Central memory CD8-positive, alpha-beta T cell (primary cell): ENCODE results near the gene PTPDC1.

Experiments used
- ATAC-seq: fragments of 150-1000 bp; cut with Tn5 transposase; replicated peaks from 2 replicates; pipeline ENCODE4 v1.10.0; 2022; ENCODE audit warnings: mild to moderate bottlenecking, moderate FRiP score, moderate number of reproducible peaks; ENCODE audit not compliant: poor library complexity, severe bottlenecking; ENCODE audit errors: extremely low read depth
- DNase-seq, 2 donors: peaks; one replicate each; pipeline ENCODE4 v3.0.0; 2021; ENCODE audit warnings: low spot score in 2 of 2
- H3K27ac Mint-ChIP-seq: one replicate; pipeline ENCODE4 v1.8.0; 2022; ENCODE audit warnings: low read depth, mild to moderate bottlenecking, moderate library complexity, mixed read lengths
- H3K27me3 Mint-ChIP-seq: one replicate; pipeline ENCODE4 v1.8.0; 2022; ENCODE audit warnings: mixed read lengths
- H3K36me3 Mint-ChIP-seq: one replicate; pipeline ENCODE4 v1.8.0; 2022; ENCODE audit warnings: mild to moderate bottlenecking, moderate library complexity, mixed read lengths; ENCODE audit not compliant: insufficient read depth
- H3K4me1 Mint-ChIP-seq: one replicate; pipeline ENCODE4 v1.8.0; 2022; ENCODE audit warnings: mixed read lengths
- H3K4me3 Mint-ChIP-seq: one replicate; pipeline ENCODE4 v1.8.0; 2022; ENCODE audit warnings: mild to moderate bottlenecking, moderate library complexity, mixed read lengths
- H3K9me3 Mint-ChIP-seq: one replicate; pipeline ENCODE4 v1.8.0; 2022; ENCODE audit warnings: mixed read lengths

The PTPDC1 gene

DNA sequence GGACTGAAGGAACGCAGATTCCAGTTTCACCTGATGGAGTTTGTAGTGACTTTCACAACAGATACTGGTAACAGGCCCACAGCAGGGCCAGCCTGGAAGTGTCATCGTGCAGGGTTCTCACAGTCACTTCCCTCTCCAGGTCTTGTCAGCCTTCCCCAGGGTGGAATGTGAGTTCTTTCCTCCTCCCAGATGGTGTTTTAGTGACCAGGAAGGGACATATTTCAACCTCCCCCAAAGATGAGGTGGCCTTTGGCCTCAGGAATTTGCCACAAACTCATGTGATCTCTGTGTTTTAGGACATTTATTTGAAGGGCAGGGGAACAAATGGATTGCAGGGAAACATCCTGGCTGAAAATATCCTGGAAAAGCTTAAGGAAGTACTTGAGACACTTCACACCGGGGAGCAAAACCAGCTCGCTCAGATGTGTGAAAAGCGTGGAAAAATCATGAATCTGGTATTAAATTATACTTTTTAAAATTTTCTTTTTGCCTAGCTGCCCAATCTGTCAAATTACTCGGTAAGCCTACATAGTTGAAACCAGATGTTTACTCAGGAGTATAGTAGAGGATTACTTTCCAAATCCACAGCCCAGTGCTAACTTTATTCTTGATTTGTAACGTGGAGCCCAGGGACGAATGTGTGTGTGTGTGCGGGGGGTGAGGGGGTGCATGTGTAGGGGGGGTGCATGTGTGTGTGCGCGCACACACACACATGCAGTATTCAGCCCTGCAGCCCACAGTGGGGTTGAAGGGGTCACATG lies 66.8 kb downstream of the PTPDC1 start:
- no peaks in the 10 kb centered on the region for H3K4me1 Mint-ChIP-seq
- ATAC-seq: no peak
- H3K27me3 Mint-ChIP-seq: no peaks in the 10 kb centered on the region
- DNase-seq: no peak
- H3K9me3 Mint-ChIP-seq: no peaks in the 10 kb centered on the region
- H3K4me3 Mint-ChIP-seq: no peak overlapping the region
- H3K27ac Mint-ChIP-seq: no peak overlapping the region
- H3K36me3 Mint-ChIP-seq: no peaks in the 10 kb centered on the region

DNA sequence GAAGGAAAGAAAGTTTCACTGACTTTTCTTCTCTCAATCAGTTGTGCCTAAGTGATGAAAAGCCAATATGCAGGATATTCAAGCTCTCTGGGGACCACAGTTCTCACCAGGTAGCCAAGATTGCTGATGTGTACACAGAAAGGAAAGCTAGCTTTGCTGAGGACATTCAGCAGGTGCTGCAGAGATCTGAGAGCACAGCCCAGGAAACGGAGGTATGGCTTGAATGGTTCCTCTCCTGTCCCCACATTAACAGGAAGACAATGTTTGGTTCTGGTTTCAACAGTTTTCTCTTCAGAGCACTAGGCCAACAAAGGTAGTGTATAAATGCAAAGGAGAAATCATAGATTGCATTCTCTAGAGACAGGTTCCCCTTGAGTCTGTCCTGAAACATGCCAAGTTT lies 69.6 kb downstream of the PTPDC1 start:
- no peak overlapping the region for H3K27ac Mint-ChIP-seq
- no peaks in the 10 kb centered on the region for H3K36me3 Mint-ChIP-seq
- no peaks in the 10 kb centered on the region for H3K9me3 Mint-ChIP-seq
- H3K4me1 Mint-ChIP-seq: no peaks in the 10 kb centered on the region
- no peaks in the 10 kb centered on the region for H3K27me3 Mint-ChIP-seq
- DNase-seq (no peak), ATAC-seq (no peak)
- no peak overlapping the region for H3K4me3 Mint-ChIP-seq

DNA sequence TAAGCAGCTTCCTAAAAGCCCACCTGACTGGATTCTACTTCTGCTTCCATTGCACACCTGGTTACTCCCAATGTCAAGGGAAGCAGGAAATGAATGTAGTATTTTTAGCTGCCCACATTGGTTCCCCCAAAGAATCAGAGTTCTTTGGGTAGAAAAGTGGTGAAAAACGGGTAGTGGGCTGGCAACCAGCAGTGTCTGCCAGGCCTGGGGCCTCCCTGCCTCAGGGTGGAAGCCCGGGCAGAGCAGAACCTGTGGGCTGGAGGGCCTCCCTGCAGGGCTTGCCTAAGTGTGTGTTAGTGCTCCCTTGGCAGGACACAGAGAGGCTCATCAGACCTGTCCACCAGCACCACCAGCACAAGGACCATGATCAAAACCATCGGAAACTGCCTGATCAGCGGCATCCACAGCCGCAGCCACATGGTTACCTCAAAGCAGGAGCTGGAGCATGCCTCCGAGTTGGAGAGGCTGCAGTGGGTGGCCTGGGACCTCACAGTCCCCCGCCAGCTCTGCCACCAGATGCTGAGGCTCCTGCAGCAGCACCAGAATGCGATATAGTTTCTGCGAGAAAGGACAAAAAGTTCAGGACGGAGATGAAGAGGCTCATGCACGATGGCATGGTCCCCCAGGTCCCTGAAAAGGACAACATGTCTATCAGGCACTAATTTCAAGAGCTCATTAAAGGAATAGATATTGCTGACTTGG lies 72.2 kb downstream of the PTPDC1 start:
- H3K27me3 Mint-ChIP-seq: no peaks in the 10 kb centered on the region
- no peak for ATAC-seq

DNA sequence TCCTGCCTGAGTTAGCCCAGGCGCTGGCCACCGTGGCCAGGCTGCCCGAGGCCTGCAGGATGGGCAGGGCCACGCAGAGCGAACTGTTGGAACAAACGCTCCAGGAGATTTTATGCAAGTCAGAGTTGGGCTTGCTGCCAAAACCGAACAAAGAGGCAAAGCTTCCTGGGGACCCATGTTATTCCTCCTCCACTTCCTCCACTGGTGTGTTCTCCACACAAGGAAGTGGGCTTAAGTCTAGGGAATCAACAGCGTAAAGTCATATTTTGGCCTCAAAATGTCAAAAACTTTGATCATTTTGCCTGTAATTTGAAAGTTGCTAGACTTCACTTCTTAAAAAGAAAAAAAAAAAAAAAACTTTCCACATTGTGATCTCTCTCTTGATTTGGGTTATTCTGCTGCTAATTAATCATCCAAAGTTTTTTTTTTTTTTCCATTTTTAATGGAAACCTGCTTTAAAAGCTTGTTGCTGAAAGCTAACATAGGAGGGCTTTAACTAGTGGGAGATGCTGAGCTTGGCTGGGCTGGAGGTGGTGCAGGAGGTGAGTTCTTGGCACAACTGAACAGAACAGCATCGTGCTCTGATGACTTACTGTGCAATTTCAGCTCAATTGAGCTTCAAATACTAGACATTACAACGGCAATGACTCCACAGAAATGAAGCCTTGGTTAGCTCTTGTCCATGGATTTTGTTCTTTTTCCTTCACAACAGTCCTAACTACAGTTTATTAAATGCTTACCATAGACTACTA lies 73.0 kb downstream of the PTPDC1 start:
- no peak overlapping the region for H3K27ac Mint-ChIP-seq
- H3K9me3 Mint-ChIP-seq: no peaks in the 10 kb centered on the region
- ATAC-seq: no peak
- H3K4me1 Mint-ChIP-seq: no peaks in the 10 kb centered on the region
- H3K36me3 Mint-ChIP-seq: no peaks in the 10 kb centered on the region
- DNase-seq: no peak
- no peak overlapping the region for H3K4me3 Mint-ChIP-seq
- no peaks in the 10 kb centered on the region for H3K27me3 Mint-ChIP-seq

More for the DNA sequence above, 72.2 kb downstream of the PTPDC1 start:
- Mint-ChIP-seq H3K27ac (no peak overlapping the region), H3K9me3 (no peaks in the 10 kb centered on the region), H3K36me3 (no peaks in the 10 kb centered on the region), H3K4me3 (no peak overlapping the region), H3K4me1 (no peaks in the 10 kb centered on the region)
- DNase-seq: no peak
